SK-N-SH (cell line): Measurements from ENCODE around the gene SGSH. TPM values are rescaled to one million over a fixed set of nuclear protein-coding genes. Genes with fewer than 3 reads are reported as not detected.

Source experiments
- CTCF ChIA-PET: fragments of 300-600, 350-600 bp; formaldehyde crosslinking; extraction: SDS; loops from one replicate; lab custom pipeline; 2021; lab: Yijun Ruan, JAX
- POLR2A ChIA-PET: fragments of 350-600 bp; sonication (Branson Sonifier 250); formaldehyde crosslinking; extraction: SDS; loops from one replicate; lab custom pipeline; 2020; ENCODE audit warnings: antibody characterized with exemption, inconsistent platforms; lab: Yijun Ruan, JAX
- DNase-seq: peaks from one replicate; pipeline ENCODE4 v3.0.0; 2012
- H2AFZ ChIP-seq: fragments of 200-600 bp; sonication (generic); 2 replicates; pipeline ENCODE4 v1.8.1; 2016; ENCODE audit warnings: antibody characterized with exemption, mild to moderate bottlenecking, low read depth
- H3F3A ChIP-seq: fragments of 200-600 bp; sonication (generic); replicated peaks from 2 replicates; pipeline ENCODE3; 2016; ENCODE audit warnings: antibody characterized with exemption, mild to moderate bottlenecking; ENCODE audit not compliant: insufficient read depth
- H3K27ac ChIP-seq, 2 experiments: fragments of 200-500 bp in 1 of 2; fragments of 200-600 bp in 1 of 2; sonication (Bioruptor generic) in 1 of 2; sonication (generic), shearing (Covaris generic) in 1 of 2; 2 replicates each; pipeline versions ENCODE4 v1.5.1 to v1.6.1; 2014 to 2016; ENCODE audit warnings: low read depth in 2 of 2, inconsistent platforms in 1 of 2, low read length in 1 of 2, mild to moderate bottlenecking in 1 of 2, mixed read lengths in 1 of 2
- H3K27me3 ChIP-seq: fragments of 200-600 bp; sonication (generic), shearing (Covaris generic); 2 replicates; pipeline ENCODE4 v1.6.1; 2016; ENCODE audit warnings: mixed run types; ENCODE audit not compliant: insufficient read depth
- H3K36me3 ChIP-seq, 2 experiments: fragments of 200-500 bp in 1 of 2; fragments of 200-600 bp in 1 of 2; sonication (Bioruptor generic) in 1 of 2; sonication (generic) in 1 of 2; replicated peaks in 1 of 2; 2 replicates each; pipeline versions ENCODE3 to v1.5.1; 2014 to 2016; ENCODE audit warnings: low read length in 1 of 2, mild to moderate bottlenecking in 1 of 2; ENCODE audit not compliant: insufficient read depth in 2 of 2, control insufficient read depth in 1 of 2
- H3K4me1 ChIP-seq, 2 experiments: fragments of 200-500 bp in 1 of 2; fragments of 200-600 bp in 1 of 2; sonication (Bioruptor generic) in 1 of 2; sonication (generic), shearing (Covaris generic) in 1 of 2; 2 replicates each; pipeline versions ENCODE4 v1.5.1 to v1.6.1; 2014 to 2016; ENCODE audit warnings: low read depth in 1 of 2, low read length in 1 of 2, mixed run types in 1 of 2; ENCODE audit not compliant: insufficient read depth in 2 of 2, control insufficient read depth in 1 of 2
- H3K4me2 ChIP-seq: fragments of 200-600 bp; sonication (generic), shearing (Covaris generic); 2 replicates; pipeline ENCODE4 v1.6.1; 2017; ENCODE audit warnings: mixed run types
- H3K4me3 ChIP-seq, 2 experiments: fragments of 200-500 bp in 1 of 2; fragments of 200-600 bp in 1 of 2; sonication (Bioruptor generic) in 1 of 2; sonication (generic), shearing (Covaris generic) in 1 of 2; 2 replicates each; pipeline versions ENCODE4 v1.5.1 to v1.8.1; 2014 to 2016; ENCODE audit warnings: low read depth in 2 of 2, inconsistent platforms in 1 of 2, low read length in 1 of 2, mild to moderate bottlenecking in 1 of 2, mixed read lengths in 1 of 2, moderate library complexity in 1 of 2
- H3K79me2 ChIP-seq: fragments of 200-600 bp; sonication (generic); 2 replicates; pipeline ENCODE4 v1.8.1; 2017; ENCODE audit warnings: mild to moderate bottlenecking; ENCODE audit not compliant: insufficient read depth
- H3K9ac ChIP-seq: fragments of 200-600 bp; sonication (generic); 2 replicates; pipeline ENCODE4 v1.6.1; 2017; ENCODE audit warnings: mixed run types
- H3K9me2 ChIP-seq: fragments of 200-600 bp; sonication (generic); 2 replicates; pipeline ENCODE4 v1.6.1; 2017; ENCODE audit warnings: mixed run types
- H3K9me3 ChIP-seq: fragments of 200-600 bp; sonication (generic); 2 replicates; pipeline ENCODE4 v1.6.1; 2017; ENCODE audit warnings: mixed run types, mild to moderate bottlenecking, moderate library complexity
- H4K20me1 ChIP-seq: fragments of 200-600 bp; sonication (generic); 2 replicates; pipeline ENCODE4 v1.6.1; 2017; ENCODE audit warnings: mild to moderate bottlenecking, mixed run types; ENCODE audit not compliant: insufficient read depth
- CHD2 ChIP-seq: fragments of 150-350 bp; IDR thresholded peaks from 2 replicates; pipeline ENCODE4 v1.6.1; 2018; ENCODE audit warnings: low read length; ENCODE audit not compliant: partially characterized antibody
- CTCF ChIP-seq: fragments of 200-600 bp; sonication (generic); IDR thresholded peaks from 2 replicates; pipeline ENCODE4 v1.6.1; 2017; ENCODE audit warnings: antibody characterized with exemption, mild to moderate bottlenecking, moderate library complexity
- EP300 ChIP-seq, 2 experiments: IDR thresholded peaks; 2 replicates each; pipeline versions ENCODE4 v1.4.0 to v1.6.1; 2012; ENCODE audit warnings: borderline replicate concordance in 1 of 2, low read depth in 1 of 2, low read length in 1 of 2
- GATA2 ChIP-seq: sonication (generic); formaldehyde crosslinking; IDR thresholded peaks from 2 replicates; pipeline ENCODE4 v1.5.0; 2020; ENCODE audit warnings: mild to moderate bottlenecking, missing genetic modification reagents
- PBX3 ChIP-seq: IDR thresholded peaks from 2 replicates; pipeline ENCODE4; 2012
- POLR2AphosphoS5 ChIP-seq: IDR thresholded peaks from 2 replicates; pipeline ENCODE4 v1.6.1; 2012; ENCODE audit warnings: low read depth, low read length
- REST ChIP-seq: IDR thresholded peaks from 2 replicates; pipeline ENCODE4 v1.6.1; 2012; ENCODE audit warnings: mild to moderate bottlenecking, low read depth, low read length, moderate library complexity
- RXRA ChIP-seq: IDR thresholded peaks from 2 replicates; pipeline ENCODE4 v1.4.0; 2012; ENCODE audit warnings: low read depth, mild to moderate bottlenecking, borderline replicate concordance
- SIN3A ChIP-seq: IDR thresholded peaks from 2 replicates; pipeline ENCODE4 v1.6.1; 2012; ENCODE audit warnings: low read depth, mild to moderate bottlenecking, low read length, moderate library complexity, borderline replicate concordance
- TAF1 ChIP-seq: IDR thresholded peaks from 2 replicates; pipeline ENCODE4 v1.6.1; 2012; ENCODE audit warnings: low read depth, mild to moderate bottlenecking, low read length, moderate library complexity, borderline replicate concordance
- TCF12 ChIP-seq: IDR thresholded peaks from 2 replicates; pipeline ENCODE4 v1.4.0; 2012
- USF1 ChIP-seq: IDR thresholded peaks from 2 replicates; pipeline ENCODE4 v1.4.0; 2012; ENCODE audit warnings: low read depth, borderline replicate concordance
- YY1 ChIP-seq: IDR thresholded peaks from 2 replicates; pipeline ENCODE4 v1.4.0; 2012; ENCODE audit warnings: low read depth, mild to moderate bottlenecking
- ZBTB33 ChIP-seq: IDR thresholded peaks from 2 replicates; pipeline ENCODE4 v1.4.0; 2012; ENCODE audit warnings: low read depth, borderline replicate concordance
- WGBS: methylation state at CpG from one replicate; pipeline ENCODE4 v1.1.6; 2017; ENCODE audit warnings: low lambda C conversion rate; 5-methylcytosine and 5-hydroxymethylcytosine counted together
- polyA plus RNA-seq, 3 experiments: library from polyadenylated mRNA; depleted of rRNA; stranded (reverse); fragments of >200 nt; gene quantifications; 2 replicates each; pipeline ENCODE4 v1.2.3, GENCODE V29; 2012

The SGSH gene
- polyA plus RNA-seq, 1 of the 3 experiments (the other 2 are of a cell fraction), result 161 TPM

- Histone ChIP-seq H4K20me1 (no peaks in the 10 kb centered on the region), H2AFZ (no peak overlapping the region)
- TF ChIP-seq TAF1 (no peak), YY1 (no peak), GATA2 (CRISPR knock-in tag) (no peak), USF1 (no peak)
- TF ChIP-seq, all 33 proteins: peak for 0
- Histone ChIP-seq H3K27ac (no peak overlapping the region), H3K4me1 (no peaks in the 10 kb centered on the region), H3K9me3 (peaks cover 30% of the 10 kb centered on the region), H3F3A (no peaks in the 10 kb centered on the region), H3K27me3 (no peaks in the 10 kb centered on the region), H3K79me2 (0 out of 2 replicates have a peak, but pooled peaks cover 6% of the 10 kb centered on the region), H3K9me2 (no peaks in the 10 kb centered on the region), H3K9ac (no peak overlapping the region), H3K4me2 (no peak overlapping the region), H3K36me3 (peaks cover 12 to 70% of the 10 kb centered on the region in 2 experiments), H3K4me3 (no peak overlapping the region)
- POLR2A ChIA-PET, result no interaction called here
- WGBS, result 90% methylated on average over 3 of the region's 3 CpGs
- CTCF ChIA-PET, result no interaction called here
- no peak for DNase-seq
Observed at GRCh38 chr17:80233202-80233601, 13.1 kb upstream of the SGSH start.

- H3F3A ChIP-seq, result no peaks in the 10 kb centered on the region
- no peak overlapping the region for H3K4me2 ChIP-seq
- POLR2A ChIA-PET, result no interaction called here
- no peak overlapping the region for H3K9ac ChIP-seq
- no peak overlapping the region for H3K4me3 ChIP-seq
- no peaks in the 10 kb centered on the region for H3K27me3 ChIP-seq
- H3K79me2 ChIP-seq, result 0 out of 2 replicates have a peak, but pooled peaks cover 6% of the 10 kb centered on the region
- CTCF ChIA-PET, result interaction anchor here (1.3 kb wide), 1 partner anchor 131 kb away, joined by 4 read pairs; the partner anchor contains the start of gene GAA
- no peak for TF ChIP-seq YY1
- no peak for TF ChIP-seq USF1
- no peak for TF ChIP-seq PBX3
- no peak for TF ChIP-seq ZBTB33
- no peak for TF ChIP-seq SIN3A
- no peak for TF ChIP-seq CHD2
- no peak for TF ChIP-seq CTCF
- no peak for TF ChIP-seq EP300 (IDR thresholded peaks at IDR 0.05; ENCODE audit: borderline replicate concordance in 1 of 2, low read depth in 1 of 2, low read length in 1 of 2)
- TF ChIP-seq RXRA, result no peak
- TF ChIP-seq TCF12, result no peak
- TF ChIP-seq TAF1, result no peak
- TF ChIP-seq POLR2AphosphoS5, result no peak
- TF ChIP-seq REST, result no peak
- H3K36me3 ChIP-seq, result peaks cover 12 to 63% of the 10 kb centered on the region in 2 experiments
- no peak for DNase-seq
- H3K9me3 ChIP-seq, result peaks cover 30% of the 10 kb centered on the region
- 85% methylated on average over 1 of the region's 1 CpG for WGBS
- no peaks in the 10 kb centered on the region for H4K20me1 ChIP-seq
- H2AFZ ChIP-seq, result no peak overlapping the region
- no peaks in the 10 kb centered on the region for H3K4me1 ChIP-seq
- no peak overlapping the region for H3K27ac ChIP-seq
- H3K9me2 ChIP-seq, result no peaks in the 10 kb centered on the region
Observed at GRCh38 chr17:80232438-80232837, 12.3 kb upstream of the SGSH start.
